CD4-positive, alpha-beta memory T cell (primary cell): Measurements from ENCODE around the gene SIK3. TPM values are rescaled to one million over a fixed set of nuclear protein-coding genes. Genes with fewer than 3 reads are reported as not detected.
A peak's percentile ranks its signal among the peaks of the same experiment; 100 is the strongest.

Experiments
- CTCF ChIA-PET: fragments of 350-600 bp; sonication (Branson Sonifier 250); formaldehyde crosslinking; loops from one replicate; lab custom pipeline; 2021; ENCODE audit warnings: inconsistent platforms; ENCODE audit not compliant: partially characterized antibody; lab: Charles Lee
- POLR2A ChIA-PET: fragments of 350-600 bp; sonication (Branson Sonifier 250); formaldehyde crosslinking; loops from one replicate; lab custom pipeline; 2021; ENCODE audit not compliant: partially characterized antibody; lab: Charles Lee
- DNase-seq, 5 donors: peaks; one replicate each; pipeline versions ENCODE4 v3.0.0 to v3.0.0-alpha.2; 2020 to 2022; ENCODE audit warnings: mixed read lengths in 1 of 5
- H3K27ac ChIP-seq: one replicate; pipeline ENCODE4 v1.7.0; 2013; ENCODE audit warnings: low read depth, low read length
- H3K27me3 ChIP-seq: 2 replicates; pipeline ENCODE4 v1.7.0; 2013; ENCODE audit warnings: mild to moderate bottlenecking, low read length, moderate library complexity; ENCODE audit not compliant: insufficient read depth
- H3K36me3 ChIP-seq: 2 replicates; pipeline ENCODE4 v1.7.0; 2013; ENCODE audit warnings: mild to moderate bottlenecking, low read length, moderate library complexity; ENCODE audit not compliant: insufficient read depth
- H3K4me1 ChIP-seq: 2 replicates; pipeline ENCODE4 v1.7.0; 2013; ENCODE audit warnings: mild to moderate bottlenecking, low read length, moderate library complexity; ENCODE audit not compliant: insufficient read depth
- H3K4me3 ChIP-seq, 2 donors: one replicate each; pipeline ENCODE4 v1.7.0; 2013; ENCODE audit warnings: low read length in 2 of 2, mild to moderate bottlenecking in 1 of 2
- H3K9me3 ChIP-seq, 2 donors: one replicate each; pipeline ENCODE4 v1.7.0; 2013; ENCODE audit warnings: low read length in 2 of 2, control low read depth in 1 of 2; ENCODE audit not compliant: control insufficient read depth in 1 of 2
- H3K27ac Mint-ChIP-seq, 7 donors: one replicate each; pipeline ENCODE4 v1.8.0; 2020 to 2021; ENCODE audit warnings: mixed read lengths in 7 of 7, mild to moderate bottlenecking in 6 of 7, inconsistent platforms in 3 of 7, moderate library complexity in 3 of 7
- H3K27me3 Mint-ChIP-seq, 2 donors: one replicate each; pipeline ENCODE4 v1.8.0; 2020 to 2021; ENCODE audit warnings: mixed read lengths in 2 of 2
- H3K36me3 Mint-ChIP-seq, 2 donors: one replicate each; pipeline ENCODE4 v1.8.0; 2020 to 2021; ENCODE audit warnings: mixed read lengths in 2 of 2, inconsistent platforms in 1 of 2, mild to moderate bottlenecking in 1 of 2
- H3K4me1 Mint-ChIP-seq, 4 donors: one replicate each; pipeline ENCODE4 v1.8.0; 2020 to 2021; ENCODE audit warnings: mixed read lengths in 4 of 4, mild to moderate bottlenecking in 1 of 4
- H3K4me3 Mint-ChIP-seq, 8 donors: one replicate each; pipeline ENCODE4 v1.8.0; 2020 to 2021; ENCODE audit warnings: mixed read lengths in 8 of 8, mild to moderate bottlenecking in 7 of 8, moderate library complexity in 6 of 8, inconsistent platforms in 3 of 8
- H3K9me3 Mint-ChIP-seq, 8 donors: one replicate each; pipeline ENCODE4 v1.8.0; 2020 to 2021; ENCODE audit warnings: mixed read lengths in 8 of 8, mild to moderate bottlenecking in 5 of 8, inconsistent platforms in 3 of 8, moderate library complexity in 1 of 8
- intact Hi-C: fragments of 100-400 bp; cut with micrococcal nuclease; formaldehyde crosslinking; loops from one replicate; pipeline ENCODE4 v1.15.1; 2023
- polyA plus RNA-seq, 2 donors: library from polyadenylated mRNA; unstranded; fragments of 300-500 nt; fragmentation: Illumina TruSeq; gene quantifications; one replicate each; pipeline ENCODE4 v1.2.3, GENCODE V29; 2021
- total RNA-seq, 2 experiments: library from RNA; stranded (reverse); gene quantifications; one replicate each; pipeline ENCODE4 v1.2.3, GENCODE V29; 2021

Gene SIK3
- total and polyA plus RNA-seq, 4 experiments from 2014 or later, result 9.7 to 97.5 (median 62.5) TPM

GRCh38 chr11:117096201-117096991, 1.8 kb downstream of the SIK3 start:
- H3K27ac ChIP-seq, result peak overlapping the region; percentile 98
- peaks cover 64% of the 10 kb centered on the region for H3K4me1 ChIP-seq
- peak; percentile 69 to 82 (median 80) for DNase-seq
- H3K9me3 ChIP-seq, result no peaks in the 10 kb centered on the region
- Mint-ChIP-seq H3K4me3 (peak overlapping the region; percentile 95 to 100 (median 97)), H3K9me3 (peaks cover 0 to 4% (median 0%) of the 10 kb centered on the region in 8 donors), H3K27ac (peak overlapping the region; percentile 96 to 99 (median 99)), H3K4me1 (peaks cover 51 to 87% (median 66%) of the 10 kb centered on the region in 4 donors), H3K27me3 (peaks cover 0 to 2% of the 10 kb centered on the region in 2 donors), H3K36me3 (peaks cover 11 to 28% of the 10 kb centered on the region in 2 donors)
- H3K36me3 ChIP-seq, result no peaks in the 10 kb centered on the region
- POLR2A ChIA-PET, result interaction anchor here (0.6 to 3.9 kb wide), 21 partner anchors 9 to 316 kb away, joined by 3 to 92 read pairs (median 5); partner anchors contain the start of genes PAFAH1B2, SIDT2 and ZPR1
- intact Hi-C loops, result loop anchor here (2.0 to 5.0 kb wide), 6 partner anchors 14 to 324 kb away; partner anchors contain the start of genes BUD13 and PAFAH1B2
- CTCF ChIA-PET, result interaction anchor here (0.7 to 7.2 kb wide), 13 partner anchors 10 to 305 kb away, joined by 3 to 50 read pairs (median 5); partner anchors contain the start of gene APOA5
- H3K4me3 ChIP-seq, result peak overlapping the region; percentile 79 to 86
- H3K27me3 ChIP-seq, result no peaks in the 10 kb centered on the region

GRCh38 chr11:117095284-117096161, 2.7 kb downstream of the SIK3 start:
- POLR2A ChIA-PET, result interaction anchor here (0.6 to 3.9 kb wide), 11 partner anchors 16 to 308 kb away, joined by 3 to 37 read pairs (median 4); partner anchors contain the start of gene SIDT2
- Mint-ChIP-seq H3K27me3 (peaks cover 0 to 2% of the 10 kb centered on the region in 2 donors), H3K36me3 (peaks cover 11 to 28% of the 10 kb centered on the region in 2 donors), H3K27ac (peak overlapping the region; percentile 96 to 99 (median 99)), H3K4me3 (peak overlapping the region; percentile 95 to 100 (median 97)), H3K4me1 (peaks cover 52 to 86% (median 67%) of the 10 kb centered on the region in 4 donors), H3K9me3 (peaks cover 0 to 4% (median 0%) of the 10 kb centered on the region in 8 donors)
- intact Hi-C loops, result loop anchor here (2.0 to 5.0 kb wide), 6 partner anchors 13 to 323 kb away; partner anchors contain the start of genes BUD13 and PAFAH1B2
- DNase-seq, result peak; percentile 43 to 48 (median 46)
- Histone ChIP-seq H3K9me3 (no peaks in the 10 kb centered on the region), H3K27ac (peak overlapping the region; percentile 98), H3K36me3 (no peaks in the 10 kb centered on the region), H3K27me3 (no peaks in the 10 kb centered on the region), H3K4me1 (peaks cover 68% of the 10 kb centered on the region), H3K4me3 (peak overlapping the region; percentile 79 to 86)
- CTCF ChIA-PET, result interaction anchor here (0.7 to 7.2 kb wide), 9 partner anchors 10 to 260 kb away, joined by 3 to 38 read pairs (median 5); no protein-coding TSS in a partner anchor

DNA sequence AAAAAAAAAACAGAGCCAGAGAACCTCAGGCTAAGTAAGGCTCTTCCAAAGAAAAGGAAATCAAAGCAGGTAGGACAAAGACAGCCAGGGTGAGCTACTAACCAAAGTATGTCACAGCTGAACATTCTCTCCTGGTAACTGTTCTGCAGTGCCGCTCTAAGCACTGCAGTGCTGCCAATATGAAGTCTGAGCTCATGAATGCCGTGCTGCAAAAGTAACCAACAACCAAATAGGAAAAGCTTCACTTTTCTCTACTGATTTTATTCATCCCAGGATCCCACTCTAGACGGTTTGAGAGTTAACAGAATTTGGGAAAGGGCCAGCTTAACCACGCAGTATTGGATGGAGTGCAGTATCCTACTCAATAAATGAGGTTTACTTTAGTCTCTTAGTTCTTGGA, 3.5 kb downstream of the SIK3 start:
- Mint-ChIP-seq H3K4me1 (peaks cover 57 to 89% (median 71%) of the 10 kb centered on the region in 4 donors), H3K4me3 (peak overlapping the region; percentile 95 to 100 (median 97)), H3K36me3 (peaks cover 11 to 33% of the 10 kb centered on the region in 2 donors), H3K27me3 (peaks cover 0 to 2% of the 10 kb centered on the region in 2 donors), H3K9me3 (peaks cover 0 to 4% (median 0%) of the 10 kb centered on the region in 8 donors), H3K27ac (peak overlapping the region; percentile 96 to 99 (median 99))
- peak overlapping the region; percentile 98 for H3K27ac ChIP-seq
- H3K4me3 ChIP-seq, result peak overlapping the region in 1 of 2 donors; percentile 79
- no peaks in the 10 kb centered on the region for H3K9me3 ChIP-seq
- H3K27me3 ChIP-seq, result no peaks in the 10 kb centered on the region
- intact Hi-C loops, result loop anchor here (5.0 kb wide), 4 partner anchors 48 to 322 kb away; partner anchors contain the start of genes BUD13 and PAFAH1B2
- ChIA-PET POLR2A (interaction anchor here (0.7 to 2.2 kb wide), 10 partner anchors 15 to 241 kb away, joined by 3 to 17 read pairs (median 4); partner anchors contain the start of genes RNF214 and SIDT2), CTCF (interaction anchor here (0.7 to 7.2 kb wide), 8 partner anchors 11 to 304 kb away, joined by 3 to 38 read pairs (median 6); no protein-coding TSS in a partner anchor)
- no peaks in the 10 kb centered on the region for H3K36me3 ChIP-seq
- peaks cover 75% of the 10 kb centered on the region for H3K4me1 ChIP-seq
- DNase-seq, result peak in 1 of 5 donors; percentile 25

- peaks cover 11 to 31% of the 10 kb centered on the region in 2 donors for H3K36me3 Mint-ChIP-seq
- H3K4me1 Mint-ChIP-seq, result peaks cover 60 to 87% (median 74%) of the 10 kb centered on the region in 4 donors
- Histone ChIP-seq H3K36me3 (no peaks in the 10 kb centered on the region), H3K4me1 (peaks cover 75% of the 10 kb centered on the region), H3K9me3 (no peaks in the 10 kb centered on the region), H3K27me3 (no peaks in the 10 kb centered on the region), H3K4me3 (no peak overlapping the region), H3K27ac (peak overlapping the region; percentile 19)
- intact Hi-C loops, result no loop called here
- DNase-seq, result no peak
- H3K27ac Mint-ChIP-seq, result peak overlapping the region in 6 of 7 donors; percentile 69 to 99 (median 80)
- H3K4me3 Mint-ChIP-seq, result peak overlapping the region; percentile 29 to 84 (median 68)
- POLR2A ChIA-PET, result interaction anchor here (1.1 to 1.6 kb wide), 2 partner anchors 20 to 188 kb away, joined by 3 to 5 read pairs; no protein-coding TSS in a partner anchor
- H3K9me3 Mint-ChIP-seq, result peaks cover 0 to 4% (median 0%) of the 10 kb centered on the region in 8 donors
- no peaks in the 10 kb centered on the region for H3K27me3 Mint-ChIP-seq
- CTCF ChIA-PET, result interaction anchor here (0.7 to 7.2 kb wide), 4 partner anchors 13 to 213 kb away, joined by 3 to 38 read pairs (median 5); no protein-coding TSS in a partner anchor
These were observed 5.2 kb downstream of the SIK3 start for GRCh38 chr11:117092951-117093590.

- no peak for DNase-seq
- intact Hi-C loops, result no loop called here
- CTCF ChIA-PET, result interaction anchor here (0.7 to 2.6 kb wide), 4 partner anchors 14 to 256 kb away, joined by 3 to 6 read pairs (median 4); no protein-coding TSS in a partner anchor
- H3K9me3 Mint-ChIP-seq, result peaks cover 0 to 4% (median 0%) of the 10 kb centered on the region in 8 donors
- H3K4me3 Mint-ChIP-seq, result peak overlapping the region in 3 of 8 donors; percentile 2 to 66 (median 24)
- H3K27me3 Mint-ChIP-seq, result no peaks in the 10 kb centered on the region
- H3K4me3 ChIP-seq, result no peak overlapping the region
- peaks cover 63 to 93% (median 77%) of the 10 kb centered on the region in 4 donors for H3K4me1 Mint-ChIP-seq
- no peaks in the 10 kb centered on the region for H3K9me3 ChIP-seq
- peaks cover 11 to 27% of the 10 kb centered on the region in 2 donors for H3K36me3 Mint-ChIP-seq
- POLR2A ChIA-PET, result interaction anchor here (0.8 kb wide), 1 partner anchor 18 kb away, joined by 3 read pairs; no protein-coding TSS in a partner anchor
- no peaks in the 10 kb centered on the region for H3K27me3 ChIP-seq
- H3K27ac Mint-ChIP-seq, result peak overlapping the region; percentile 1 to 99 (median 76)
- H3K4me1 ChIP-seq, result peaks cover 82% of the 10 kb centered on the region
- no peaks in the 10 kb centered on the region for H3K36me3 ChIP-seq
- no peak overlapping the region for H3K27ac ChIP-seq
These were observed 6.3 kb downstream of the SIK3 start for GRCh38 chr11:117091753-117092477.
